ENCODE measurements around the gene TRPM7.

Gene TRPM7

DNA sequence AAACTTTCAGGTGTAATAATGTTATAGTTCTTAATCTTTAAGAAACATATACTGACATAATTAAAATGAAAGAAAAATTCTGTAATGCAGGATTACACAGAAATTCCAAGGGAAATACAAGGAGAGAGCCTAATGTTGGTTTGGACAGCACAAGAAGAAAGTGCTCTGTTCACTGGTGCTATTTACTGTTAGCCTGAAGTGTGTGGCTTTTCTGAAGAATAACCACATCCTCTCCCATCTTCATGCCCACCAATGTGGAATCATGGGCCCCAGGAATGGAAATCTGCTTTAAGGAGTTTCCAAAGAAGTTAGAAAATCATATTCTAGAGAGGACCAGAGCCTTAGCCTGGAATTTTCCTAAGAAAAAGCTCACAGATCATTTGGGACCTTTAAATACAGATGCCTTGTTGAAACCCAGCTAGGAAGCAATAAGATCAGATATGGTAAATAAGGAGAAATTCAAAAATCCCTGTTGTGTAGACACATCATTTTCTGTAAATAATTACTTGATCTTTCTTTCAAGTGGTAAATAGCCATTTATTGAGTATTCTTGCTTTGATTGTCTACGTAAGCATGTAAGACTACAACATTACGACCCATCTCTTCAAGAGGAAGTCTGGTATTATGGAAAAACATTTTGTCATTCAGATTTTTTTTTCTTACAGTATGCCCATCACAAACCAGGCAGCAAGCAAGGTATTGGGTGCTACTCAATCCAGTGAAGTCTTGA lies 129.8 kb downstream of the TRPM7 start:
- TF ChIP-seq ZBTB7A (IDR thresholded peaks at IDR 0.05; ENCODE audit: low read depth) (no peak), CREB1 (IDR thresholded peaks at IDR 0.05; ENCODE audit: low read depth) (no peak), TEAD4 (IDR thresholded peaks at IDR 0.05) (no peak), TAF1 (IDR thresholded peaks at IDR 0.05; ENCODE audit: low read depth) (no peak), TCF12 (IDR thresholded peaks at IDR 0.05; ENCODE audit: low read depth) (no peak), RAD21 (IDR thresholded peaks at IDR 0.05; ENCODE audit: low read depth) (no peak)

DNA sequence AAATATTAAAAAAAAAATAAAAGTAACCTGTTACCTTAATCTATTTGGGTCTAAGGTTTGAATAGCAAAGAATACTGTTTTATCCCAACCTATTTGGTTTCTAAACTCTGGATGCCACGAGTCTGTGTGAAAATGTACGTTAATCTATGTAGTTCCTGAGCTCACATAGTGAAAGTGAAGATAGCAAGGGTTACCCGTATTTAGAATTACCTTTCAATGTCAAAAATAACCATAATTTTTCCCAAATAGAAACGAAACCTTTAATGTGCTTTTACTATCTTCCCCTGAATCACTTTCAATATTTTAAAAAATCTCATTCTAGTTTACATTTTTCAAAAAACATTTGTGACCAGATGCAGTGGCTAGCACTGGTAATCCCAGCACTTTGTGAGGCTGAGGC lies 134.4 kb downstream of the TRPM7 start:
- TF ChIP-seq CREB1 (IDR thresholded peaks at IDR 0.05; ENCODE audit: low read depth): no peak
- no peak for TF ChIP-seq TEAD4 (IDR thresholded peaks at IDR 0.05)
- TF ChIP-seq FOXM1 (IDR thresholded peaks at IDR 0.05; ENCODE audit: borderline replicate concordance, low read depth): no peak
- TF ChIP-seq, protein P1, sequence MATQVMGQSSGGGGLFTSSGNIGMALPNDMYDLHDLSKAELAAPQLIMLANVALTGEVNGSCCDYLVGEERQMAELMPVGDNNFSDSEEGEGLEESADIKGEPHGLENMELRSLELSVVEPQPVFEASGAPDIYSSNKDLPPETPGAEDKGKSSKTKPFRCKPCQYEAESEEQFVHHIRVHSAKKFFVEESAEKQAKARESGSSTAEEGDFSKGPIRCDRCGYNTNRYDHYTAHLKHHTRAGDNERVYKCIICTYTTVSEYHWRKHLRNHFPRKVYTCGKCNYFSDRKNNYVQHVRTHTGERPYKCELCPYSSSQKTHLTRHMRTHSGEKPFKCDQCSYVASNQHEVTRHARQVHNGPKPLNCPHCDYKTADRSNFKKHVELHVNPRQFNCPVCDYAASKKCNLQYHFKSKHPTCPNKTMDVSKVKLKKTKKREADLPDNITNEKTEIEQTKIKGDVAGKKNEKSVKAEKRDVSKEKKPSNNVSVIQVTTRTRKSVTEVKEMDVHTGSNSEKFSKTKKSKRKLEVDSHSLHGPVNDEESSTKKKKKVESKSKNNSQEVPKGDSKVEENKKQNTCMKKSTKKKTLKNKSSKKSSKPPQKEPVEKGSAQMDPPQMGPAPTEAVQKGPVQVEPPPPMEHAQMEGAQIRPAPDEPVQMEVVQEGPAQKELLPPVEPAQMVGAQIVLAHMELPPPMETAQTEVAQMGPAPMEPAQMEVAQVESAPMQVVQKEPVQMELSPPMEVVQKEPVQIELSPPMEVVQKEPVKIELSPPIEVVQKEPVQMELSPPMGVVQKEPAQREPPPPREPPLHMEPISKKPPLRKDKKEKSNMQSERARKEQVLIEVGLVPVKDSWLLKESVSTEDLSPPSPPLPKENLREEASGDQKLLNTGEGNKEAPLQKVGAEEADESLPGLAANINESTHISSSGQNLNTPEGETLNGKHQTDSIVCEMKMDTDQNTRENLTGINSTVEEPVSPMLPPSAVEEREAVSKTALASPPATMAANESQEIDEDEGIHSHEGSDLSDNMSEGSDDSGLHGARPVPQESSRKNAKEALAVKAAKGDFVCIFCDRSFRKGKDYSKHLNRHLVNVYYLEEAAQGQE (IDR thresholded peaks at IDR 0.05; ENCODE audit: low read depth): no peak
- no peak for TF ChIP-seq ZBTB7A (IDR thresholded peaks at IDR 0.05; ENCODE audit: low read depth)

DNA sequence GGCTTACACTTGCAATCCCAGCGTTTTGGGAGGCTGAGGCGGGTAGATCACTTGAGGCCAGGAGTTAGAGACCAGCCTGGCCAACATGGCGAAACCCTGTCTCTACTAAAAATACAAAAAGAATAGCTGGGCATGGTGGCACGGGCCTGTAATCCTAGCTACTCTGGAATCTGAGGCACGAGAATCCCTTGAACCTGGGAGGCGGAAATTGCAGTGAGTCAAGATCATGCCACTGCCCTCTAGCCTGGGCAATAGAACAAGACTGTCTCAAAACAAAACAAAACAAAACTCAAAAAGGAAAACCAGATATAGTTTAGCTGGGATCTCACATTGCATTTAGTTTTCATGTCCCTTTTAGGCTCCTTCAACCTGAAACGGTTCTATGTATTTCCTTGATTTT lies 137.3 kb downstream of the TRPM7 start:
- TF ChIP-seq, protein P2, sequence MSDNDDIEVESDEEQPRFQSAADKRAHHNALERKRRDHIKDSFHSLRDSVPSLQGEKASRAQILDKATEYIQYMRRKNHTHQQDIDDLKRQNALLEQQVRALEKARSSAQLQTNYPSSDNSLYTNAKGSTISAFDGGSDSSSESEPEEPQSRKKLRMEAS (IDR thresholded peaks at IDR 0.05): no peak
- no peak for TF ChIP-seq FOXM1 (IDR thresholded peaks at IDR 0.05; ENCODE audit: borderline replicate concordance, low read depth)
- no peak for TF ChIP-seq RAD21 (IDR thresholded peaks at IDR 0.05; ENCODE audit: low read depth)
- TF ChIP-seq YY1 (IDR thresholded peaks at IDR 0.05; ENCODE audit: low read depth): no peak
- TF ChIP-seq, protein P1 (IDR thresholded peaks at IDR 0.05; ENCODE audit: low read depth): no peak
- no peak for TF ChIP-seq ZBTB7A (IDR thresholded peaks at IDR 0.05; ENCODE audit: low read depth)
- TF ChIP-seq, protein P3, sequence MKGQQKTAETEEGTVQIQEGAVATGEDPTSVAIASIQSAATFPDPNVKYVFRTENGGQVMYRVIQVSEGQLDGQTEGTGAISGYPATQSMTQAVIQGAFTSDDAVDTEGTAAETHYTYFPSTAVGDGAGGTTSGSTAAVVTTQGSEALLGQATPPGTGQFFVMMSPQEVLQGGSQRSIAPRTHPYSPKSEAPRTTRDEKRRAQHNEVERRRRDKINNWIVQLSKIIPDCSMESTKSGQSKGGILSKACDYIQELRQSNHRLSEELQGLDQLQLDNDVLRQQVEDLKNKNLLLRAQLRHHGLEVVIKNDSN (IDR thresholded peaks at IDR 0.05): no peak
- TF ChIP-seq EP300 (IDR thresholded peaks at IDR 0.05; ENCODE audit: borderline replicate concordance): no peak
- no peak for TF ChIP-seq TEAD4 (IDR thresholded peaks at IDR 0.05)
- no peak for TF ChIP-seq CREB1 (IDR thresholded peaks at IDR 0.05; ENCODE audit: low read depth)
- no peak for TF ChIP-seq CEBPB (IDR thresholded peaks at IDR 0.05)
- no peak for TF ChIP-seq NFIC (IDR thresholded peaks at IDR 0.05)
- TF ChIP-seq TAF1 (IDR thresholded peaks at IDR 0.05; ENCODE audit: low read depth): no peak
- TF ChIP-seq TCF12 (IDR thresholded peaks at IDR 0.05; ENCODE audit: low read depth): no peak
- TF ChIP-seq EGR1 (IDR thresholded peaks at IDR 0.05): no peak

DNA sequence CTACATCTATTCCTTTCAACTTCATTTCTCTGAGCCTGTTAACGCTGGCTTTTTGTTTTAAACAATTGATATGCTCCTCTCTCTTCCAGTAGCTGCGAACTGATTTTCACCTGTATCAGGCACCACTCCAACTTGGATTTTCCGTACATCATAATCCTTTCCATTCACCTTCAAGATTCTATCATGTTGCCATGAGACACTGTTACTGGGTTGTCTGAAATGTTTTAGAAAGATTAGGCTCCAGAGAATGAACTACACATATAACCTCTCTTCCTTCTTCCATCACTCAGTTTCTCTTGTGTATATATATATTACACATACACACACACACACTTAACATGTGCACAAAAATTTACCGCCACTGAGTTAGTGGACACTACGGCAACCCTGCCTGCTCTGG lies 140.0 kb downstream of the TRPM7 start, which contains the start of gene USP50:
Gene USP50 (minus strand): TSS at position 101 of the 400 bp plus-strand sequence. CDS start 141 bp downstream, outside the sequence.
- no peak for TF ChIP-seq ZBTB7A (IDR thresholded peaks at IDR 0.05; ENCODE audit: low read depth)
- TF ChIP-seq CEBPB (IDR thresholded peaks at IDR 0.05): no peak
- TF ChIP-seq NFIC (IDR thresholded peaks at IDR 0.05): no peak
- TF ChIP-seq FOXM1 (IDR thresholded peaks at IDR 0.05; ENCODE audit: borderline replicate concordance, low read depth): no peak
- no peak for TF ChIP-seq EP300 (IDR thresholded peaks at IDR 0.05; ENCODE audit: borderline replicate concordance)

DNA sequence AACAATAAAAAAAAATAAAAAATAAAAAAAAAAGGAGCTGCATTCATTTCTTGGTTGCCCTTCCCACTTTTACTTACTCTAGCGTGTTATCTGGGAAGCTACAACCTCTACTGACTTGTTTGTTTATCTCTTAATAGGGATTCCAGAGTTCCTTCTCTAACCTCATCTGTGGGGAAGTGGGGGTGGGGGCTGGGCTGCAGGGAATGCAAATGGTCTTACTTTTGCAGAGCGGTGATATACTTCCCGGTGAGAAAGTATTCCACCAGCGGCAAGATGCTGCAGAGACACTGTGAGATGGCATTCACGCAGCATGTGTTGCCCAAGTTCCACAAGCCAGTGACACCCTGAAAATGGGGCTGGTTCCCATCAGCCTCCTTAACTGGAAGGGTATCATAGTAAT lies 142.2 kb downstream of the TRPM7 start:
- TF ChIP-seq TCF12 (IDR thresholded peaks at IDR 0.05; ENCODE audit: low read depth): no peak
- no peak for TF ChIP-seq FOXM1 (IDR thresholded peaks at IDR 0.05; ENCODE audit: borderline replicate concordance, low read depth)
- TF ChIP-seq, protein P1 (IDR thresholded peaks at IDR 0.05; ENCODE audit: low read depth): no peak
- TF ChIP-seq NFIC (IDR thresholded peaks at IDR 0.05): no peak
- no peak for TF ChIP-seq TAF1 (IDR thresholded peaks at IDR 0.05; ENCODE audit: low read depth)
- TF ChIP-seq CREB1 (IDR thresholded peaks at IDR 0.05; ENCODE audit: low read depth): no peak
- TF ChIP-seq CEBPB (IDR thresholded peaks at IDR 0.05): no peak
- TF ChIP-seq TEAD4 (IDR thresholded peaks at IDR 0.05): no peak
- TF ChIP-seq YY1 (IDR thresholded peaks at IDR 0.05; ENCODE audit: low read depth): no peak
- no peak for TF ChIP-seq EGR1 (IDR thresholded peaks at IDR 0.05)
- TF ChIP-seq, protein P3 (IDR thresholded peaks at IDR 0.05): no peak
- TF ChIP-seq, protein P2 (IDR thresholded peaks at IDR 0.05): no peak
